Measurements from ENCODE around the gene MAN1B1.
"Not testable (repeated sequence)": the region's sequence is repeated elsewhere in the genome, so short reads cannot be mapped to it uniquely, and the experiment has no call there.

The MAN1B1 gene

DNA sequence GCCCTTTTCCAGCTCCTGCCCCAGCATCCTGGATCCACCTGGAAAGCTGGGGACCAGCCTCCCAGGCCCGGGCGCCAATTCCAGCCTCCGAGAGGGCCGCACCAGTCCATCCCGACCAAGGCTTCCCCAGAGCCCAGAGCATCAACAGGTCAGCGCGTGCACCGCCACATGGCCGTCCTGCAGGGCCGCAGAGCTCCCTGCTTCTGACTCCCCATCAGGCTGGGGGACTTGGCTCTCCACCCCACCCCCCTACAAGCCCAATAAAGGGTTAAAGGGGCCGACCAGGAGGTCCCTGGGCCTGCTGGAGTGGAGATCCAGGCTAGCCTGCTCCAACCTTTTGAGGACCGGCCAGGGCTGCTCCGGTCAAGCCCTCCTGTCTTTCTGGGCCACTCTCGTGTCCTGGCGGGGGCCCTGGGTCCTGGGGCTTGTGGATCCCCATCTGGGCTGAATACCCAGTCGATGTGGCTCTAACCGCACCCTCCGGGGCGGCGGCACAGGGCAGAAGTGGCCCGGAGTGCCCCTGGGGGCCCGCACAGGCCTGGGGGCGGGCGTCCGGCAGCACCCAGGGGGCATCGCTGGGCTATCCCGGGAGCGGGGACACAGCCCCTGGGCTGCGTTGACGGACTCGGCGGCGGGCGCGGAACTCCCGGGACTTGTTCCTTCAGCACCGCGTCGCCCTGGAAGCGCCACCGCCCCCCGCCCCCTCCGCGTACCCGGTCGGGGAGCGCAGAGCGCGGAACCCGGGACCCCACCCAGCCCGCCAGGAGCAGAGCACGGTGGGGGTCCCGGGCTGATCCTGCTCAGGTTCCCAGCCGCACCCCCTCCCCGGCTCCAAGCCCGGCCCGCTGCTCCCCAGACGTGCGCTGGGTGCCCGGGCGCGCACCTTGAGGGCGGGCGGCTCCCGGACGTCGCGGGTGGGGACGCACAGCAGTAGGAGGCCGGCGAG, 33.5 kb upstream of the MAN1B1 start:
- DNase-seq: no peak

GRCh38 chr9:137053944-137054931, 32.5 kb upstream of the MAN1B1 start, which contains the start of gene ENTPD2:
TSS of gene ENTPD2 (minus strand) at chr9:137054061. CDS start at chr9:137053997, 64 bp downstream.
- DNase-seq: no peak

DNA sequence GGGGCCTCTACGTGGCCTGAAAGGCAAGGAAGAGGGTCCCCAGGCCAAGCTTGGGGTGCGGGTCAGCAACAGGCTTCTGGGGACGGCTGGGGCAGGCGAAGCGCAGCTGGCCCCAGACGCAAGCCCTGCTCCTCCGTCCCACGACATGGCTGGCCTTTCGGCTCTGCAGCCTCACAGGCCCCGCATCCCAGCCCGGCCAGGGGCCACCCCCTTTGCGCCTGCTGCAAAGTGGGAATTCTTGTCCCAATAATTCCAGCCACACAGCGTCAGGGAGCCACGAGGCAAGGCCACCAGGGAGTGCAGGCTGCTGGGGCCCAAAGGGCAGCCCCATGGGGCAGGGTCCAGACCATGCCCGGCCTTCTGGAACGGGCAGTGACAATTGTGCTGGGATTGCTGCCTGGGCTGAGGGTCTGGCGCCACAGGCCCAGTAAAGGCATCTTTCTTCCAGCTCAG, 31.8 kb upstream of the MAN1B1 start:
- DNase-seq: no peak

DNA sequence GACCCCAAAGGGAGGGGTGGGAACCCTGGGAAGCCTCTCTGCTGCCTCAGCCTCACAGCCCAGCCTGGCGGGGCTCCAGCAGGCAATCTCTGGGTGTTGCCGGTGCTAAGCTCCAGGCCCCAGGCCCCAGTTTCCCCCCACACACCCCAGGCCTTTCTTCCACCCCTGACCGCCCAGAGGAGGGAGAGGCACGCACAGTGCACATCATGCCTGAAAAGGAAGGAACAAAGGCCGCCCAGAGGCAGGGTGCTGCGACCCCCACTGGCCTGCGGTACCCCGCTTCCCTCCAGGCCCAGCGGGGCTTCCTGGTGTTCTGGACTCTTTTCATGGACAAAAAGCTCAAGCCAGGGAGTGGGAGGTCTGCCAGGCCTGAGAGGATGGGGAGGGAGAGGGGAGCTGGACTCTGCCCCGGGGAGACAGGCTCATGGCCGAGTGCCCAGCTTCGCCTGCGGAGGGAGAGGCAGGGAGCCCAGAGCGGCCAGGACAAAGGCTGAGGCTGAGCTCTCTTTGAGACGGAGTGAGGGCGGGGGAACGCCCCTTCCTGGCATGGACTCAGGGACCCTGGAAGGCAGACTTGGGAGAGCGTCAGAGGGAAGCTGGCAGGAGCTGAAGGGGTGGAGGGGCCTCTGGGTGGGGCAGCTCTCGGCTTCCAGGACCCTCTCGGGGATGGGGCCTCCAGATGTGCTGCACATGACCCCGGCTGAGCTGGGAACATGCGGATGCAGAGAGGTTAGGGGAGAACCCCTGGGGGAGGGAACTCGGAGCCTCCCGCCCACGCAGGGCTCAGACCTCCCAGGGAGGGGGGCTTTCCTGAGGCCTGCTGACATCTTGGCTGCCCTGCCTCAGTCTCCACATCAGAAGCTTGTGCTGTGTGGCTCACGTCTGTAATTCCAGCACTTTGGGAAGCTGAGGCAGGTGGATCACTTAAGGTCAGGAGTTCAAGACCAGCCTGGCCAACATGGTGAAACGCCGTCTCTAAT, 31.1 kb upstream of the MAN1B1 start:
- no peak for DNase-seq

GRCh38 chr9:137056739-137057415, 29.9 kb upstream of the MAN1B1 start:
- DNase-seq: no peak

DNA sequence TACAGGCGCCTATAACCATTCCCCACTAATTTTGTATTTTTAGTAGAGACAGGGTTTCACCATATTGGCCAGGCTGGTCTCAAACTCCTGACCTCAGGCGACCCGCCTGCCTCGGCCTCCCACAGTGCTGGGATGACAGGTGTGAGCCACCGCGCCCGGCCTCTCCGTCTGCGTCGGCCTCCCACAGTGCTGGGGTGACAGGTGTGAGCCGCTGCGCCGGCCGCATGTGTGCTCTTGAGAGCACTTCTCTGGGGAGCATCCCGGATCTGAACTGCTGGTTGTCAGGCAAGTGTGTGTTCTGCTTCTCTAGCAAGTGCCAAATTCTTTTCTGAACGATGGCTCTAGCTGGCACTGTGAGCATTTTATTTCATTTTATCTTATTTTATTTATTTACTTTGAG, 29.2 kb upstream of the MAN1B1 start:
- DNase-seq: no peak

DNA sequence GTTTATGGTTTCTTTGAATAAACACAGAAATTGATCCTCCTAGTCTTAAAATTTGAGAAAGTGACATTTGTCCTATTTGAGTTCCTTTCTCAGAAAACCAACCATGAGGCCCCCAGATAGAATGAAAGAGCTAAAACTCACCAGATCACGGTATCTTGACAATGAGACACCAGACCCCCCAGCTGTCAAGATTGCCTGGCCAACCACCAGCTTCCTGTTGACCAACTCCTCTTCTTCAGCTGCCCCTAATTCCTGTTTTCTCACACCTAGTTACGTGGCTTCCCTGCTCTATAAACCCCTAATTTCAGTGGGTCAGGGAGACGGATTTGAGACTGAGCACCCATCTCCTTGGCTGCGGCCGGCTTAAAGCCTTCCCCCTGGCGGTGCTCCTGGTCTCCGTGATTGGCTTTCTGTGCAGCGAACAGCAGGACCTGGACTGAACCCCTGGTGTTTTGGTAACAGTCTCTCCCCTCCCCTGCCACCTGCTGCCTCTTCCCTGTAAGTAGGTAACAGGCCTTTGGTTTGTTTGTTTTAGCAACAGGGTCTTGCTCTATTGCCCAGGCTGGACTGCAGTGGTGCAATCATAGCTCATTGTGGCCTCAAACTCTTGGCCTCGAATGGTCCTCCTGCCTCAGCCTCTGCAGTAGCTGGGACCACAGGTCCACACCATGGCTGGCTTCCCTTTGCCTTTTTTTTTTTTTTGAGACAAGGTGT, 28.1 kb upstream of the MAN1B1 start:
- no peak for DNase-seq

GRCh38 chr9:137062384-137062783, 24.4 kb upstream of the MAN1B1 start:
- DNase-seq: no peak

DNA sequence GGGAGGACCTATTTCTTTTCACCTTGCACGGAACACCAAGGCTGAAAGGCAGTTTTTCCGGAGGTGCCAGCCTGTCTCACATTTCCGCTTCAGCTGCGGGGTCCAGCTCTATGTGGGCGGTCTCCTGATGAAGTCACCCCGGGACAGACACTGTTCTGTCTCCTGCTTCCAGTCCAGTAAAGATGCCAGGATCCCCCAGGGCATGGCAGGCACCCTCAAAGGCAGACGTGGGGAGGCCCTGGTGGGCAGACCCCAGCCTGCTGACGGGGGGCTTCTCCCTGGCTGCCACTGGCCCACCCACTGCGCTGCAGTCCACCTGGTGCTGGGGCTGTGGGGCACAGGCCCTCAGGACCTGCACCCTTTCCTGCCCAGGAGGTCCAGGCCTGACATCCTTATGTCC, 24.0 kb upstream of the MAN1B1 start:
- not testable (repeated sequence) for DNase-seq

DNA sequence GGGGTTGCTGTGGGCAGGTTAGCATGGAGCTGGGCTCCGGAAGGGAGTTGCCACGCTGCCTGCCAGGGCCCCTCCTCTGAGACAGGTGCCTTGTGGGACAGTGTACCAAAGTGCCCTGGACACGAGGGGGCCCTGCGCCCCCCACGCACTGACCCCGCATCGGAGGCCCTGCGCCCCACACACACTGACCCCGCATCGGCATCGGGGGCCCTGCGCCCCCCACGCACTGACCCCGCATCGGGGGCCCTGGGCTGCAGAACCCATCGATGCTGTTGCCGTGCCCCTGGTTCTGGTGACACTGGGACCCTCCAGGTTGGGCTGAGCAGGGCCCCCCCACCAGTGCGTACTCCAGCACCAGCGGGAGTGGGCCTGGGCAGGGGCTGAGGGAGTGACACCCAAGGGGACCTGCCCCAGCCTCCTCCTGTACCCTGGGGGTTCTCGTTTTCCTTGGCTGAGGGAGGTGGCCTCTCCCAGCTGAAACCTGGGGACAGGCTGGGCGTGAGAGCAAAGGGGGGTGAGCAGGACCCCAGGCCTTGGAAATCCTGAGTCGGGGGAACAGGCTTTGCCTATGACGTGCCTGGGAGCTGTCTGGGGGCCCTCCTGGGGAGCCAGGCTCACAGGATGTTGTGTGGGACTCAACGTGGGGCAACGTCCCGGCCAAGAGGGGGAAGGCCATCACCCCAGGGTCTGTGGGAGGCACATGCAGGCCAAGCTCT, 23.3 kb upstream of the MAN1B1 start:
- no peak for DNase-seq

DNA sequence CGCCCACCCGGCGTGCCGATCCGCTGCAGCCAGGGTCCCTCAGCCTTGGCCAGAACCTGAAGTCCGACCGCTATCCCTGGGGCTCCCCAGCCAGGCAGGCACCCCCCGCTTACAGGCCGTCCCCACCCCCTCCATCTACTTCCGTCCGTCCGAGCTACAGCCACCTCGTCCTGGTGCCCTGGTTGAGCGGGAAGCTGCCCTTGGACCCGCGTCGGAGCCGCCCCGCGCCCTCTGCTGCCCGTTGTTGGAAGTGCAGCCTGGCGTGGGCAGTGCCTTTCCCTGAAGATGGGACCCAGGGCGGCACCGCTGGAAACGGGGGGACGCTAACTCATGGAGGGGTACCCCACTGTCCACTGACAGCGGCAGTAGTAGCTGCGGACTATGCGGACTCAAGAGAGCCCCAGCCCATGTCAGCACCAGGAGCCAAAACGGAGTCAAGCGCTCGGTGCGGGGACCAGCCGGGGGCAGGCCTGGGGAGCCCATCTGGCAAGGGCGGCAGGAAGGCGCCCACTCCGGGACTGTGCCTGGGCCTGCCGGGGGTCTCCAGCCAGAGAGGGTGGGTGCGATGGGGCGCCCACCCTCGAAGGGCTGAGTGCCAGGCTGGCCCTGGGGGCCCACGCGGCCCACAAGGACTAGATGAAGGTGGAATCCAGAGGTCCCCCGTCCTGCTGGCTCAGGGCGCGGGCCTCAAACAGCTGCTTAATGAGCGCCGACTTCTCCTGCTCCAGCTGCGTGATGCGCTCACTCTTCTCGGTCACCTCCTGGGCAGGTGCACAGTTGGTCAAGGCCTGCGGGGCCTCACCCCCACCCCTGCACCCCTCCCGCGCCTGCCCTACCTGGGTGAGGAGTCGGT, 22.5 kb upstream of the MAN1B1 start:
- peak; percentile 75 for DNase-seq

DNA sequence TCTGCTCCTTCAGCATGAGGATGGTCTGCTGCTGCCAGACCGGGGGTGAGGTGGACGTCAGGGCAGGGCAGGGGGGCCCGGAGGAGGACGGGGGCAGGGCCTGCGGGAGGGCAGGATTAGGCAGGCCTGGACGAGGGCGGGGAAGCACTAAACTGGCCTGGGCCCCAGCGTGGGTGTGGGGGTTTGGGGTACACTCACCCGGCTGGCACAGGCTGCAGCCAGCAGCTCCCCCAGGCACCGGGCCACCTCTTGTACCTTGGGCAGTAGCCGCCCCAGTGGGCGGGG, 22.0 kb upstream of the MAN1B1 start:
- no peak for DNase-seq

- DNase-seq: no peak
Measured at GRCh38 chr9:137065336-137065967, 21.3 kb upstream of the MAN1B1 start.

- no peak for DNase-seq
Measured at GRCh38 chr9:137066096-137066861, 20.5 kb upstream of the MAN1B1 start.

DNA sequence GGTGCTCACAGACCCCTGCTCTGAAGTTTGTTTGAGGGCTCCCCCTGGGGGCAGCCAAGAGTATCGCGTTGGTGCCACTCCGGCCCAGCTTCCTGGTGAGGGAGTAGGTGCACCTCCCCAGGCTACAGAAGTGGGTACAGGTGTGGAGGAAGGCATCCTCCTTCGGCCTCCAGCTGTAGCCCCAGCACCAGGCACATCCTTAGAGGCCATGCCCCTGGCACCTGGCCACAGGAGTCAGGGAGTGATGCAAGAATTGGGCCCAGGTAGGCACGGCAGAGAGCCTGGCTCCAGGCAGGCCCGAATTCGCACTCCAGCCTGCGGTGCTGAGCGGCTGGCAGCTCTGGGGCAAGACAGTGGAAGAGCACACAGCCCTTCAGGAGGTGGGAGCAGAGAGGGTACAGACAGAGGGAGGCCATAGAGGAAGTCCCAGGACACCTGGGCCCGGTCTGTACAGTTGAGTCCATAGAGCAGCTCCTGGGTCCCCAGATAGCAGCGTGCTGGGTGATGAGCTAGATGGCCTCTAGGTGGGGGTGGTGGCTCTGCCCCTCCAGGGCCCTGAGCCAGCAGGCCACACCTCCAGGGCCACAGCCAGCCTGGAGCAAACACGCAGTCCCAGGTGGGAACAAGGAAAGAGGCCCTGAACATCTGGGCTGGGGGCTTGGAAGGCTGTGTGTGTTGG, 18.8 kb upstream of the MAN1B1 start:
- peak; percentile 84 for DNase-seq

- no peak for DNase-seq
Measured at GRCh38 chr9:137068539-137069507, 18.0 kb upstream of the MAN1B1 start.

Measured in stimulated activated CD4-positive, alpha-beta T cell treated with anti-CD3 and anti-CD28 coated beads, Interleukin-2, amount 100 ng/mL, for 48 hours (primary cell).